Measurements from ENCODE around the gene RLN1.
"Not testable (repeated sequence)": the region's sequence is repeated elsewhere in the genome, so short reads cannot be mapped to it uniquely, and the experiment has no call there.

Gene RLN1

GRCh38 chr9:5321058-5321457 lies 18.6 kb downstream of the RLN1 start:
- no peaks in the 10 kb centered on the region for H3K9me3 ChIP-seq (ENCODE audit: control insufficient read depth, insufficient read depth, low read length)
- H3F3A ChIP-seq (ENCODE audit: control insufficient read depth, insufficient read depth), result no peaks in the 10 kb centered on the region
- no peak overlapping the region for H3K27ac ChIP-seq (ENCODE audit: low read depth, low read length)
- no peak for TF ChIP-seq EZH2phosphoT487 (IDR thresholded peaks at IDR 0.05; ENCODE audit: borderline replicate concordance, low read length)
- TF ChIP-seq CTCF (IDR thresholded peaks at IDR 0.05; ENCODE audit: low read depth, low read length, poor library complexity, severe bottlenecking), result no peak
- no peaks in the 10 kb centered on the region for H4K20me1 ChIP-seq (ENCODE audit: control insufficient read depth, insufficient read depth, low read depth, low read length)
- H3K4me2 ChIP-seq (ENCODE audit: low read length), result no peak overlapping the region
- no peaks in the 10 kb centered on the region for H3K36me3 ChIP-seq (ENCODE audit: control insufficient read depth, low read length)
- H3K27me3 ChIP-seq (ENCODE audit: control insufficient read depth, low read length), result no peaks in the 10 kb centered on the region
- H3K79me2 ChIP-seq (ENCODE audit: control insufficient read depth, low read length), result no peaks in the 10 kb centered on the region
- no peak overlapping the region for H3K4me3 ChIP-seq (ENCODE audit: low read length)
- no peaks in the 10 kb centered on the region for H3K4me1 ChIP-seq (ENCODE audit: control insufficient read depth, low read length)
- no peaks in the 10 kb centered on the region for H3K9me2 ChIP-seq (replicated peaks; ENCODE audit: control insufficient read depth, low read length)

GRCh38 chr9:5316406-5316805 lies 23.3 kb downstream of the RLN1 start:
- H3K27me3 ChIP-seq (ENCODE audit: control insufficient read depth, low read length); H3K27ac ChIP-seq (ENCODE audit: low read depth, low read length); H3K4me2 ChIP-seq (ENCODE audit: low read length); H4K20me1 ChIP-seq (ENCODE audit: control insufficient read depth, insufficient read depth, low read depth, low read length); H3K9me2 ChIP-seq (replicated peaks; ENCODE audit: control insufficient read depth, low read length); H3K4me1 ChIP-seq (ENCODE audit: control insufficient read depth, low read length); H3F3A ChIP-seq (ENCODE audit: control insufficient read depth, insufficient read depth); H3K4me3 ChIP-seq (ENCODE audit: low read length); H3K9me3 ChIP-seq (ENCODE audit: control insufficient read depth, insufficient read depth, low read length); H3K79me2 ChIP-seq (ENCODE audit: control insufficient read depth, low read length); H3K36me3 ChIP-seq (ENCODE audit: control insufficient read depth, low read length): not testable (repeated sequence)

GRCh38 chr9:5315187-5315923 lies 24.3 kb downstream of the RLN1 start:
- no peaks in the 10 kb centered on the region for H3K36me3 ChIP-seq (ENCODE audit: control insufficient read depth, low read length)
- no peaks in the 10 kb centered on the region for H4K20me1 ChIP-seq (ENCODE audit: control insufficient read depth, insufficient read depth, low read depth, low read length)
- no peaks in the 10 kb centered on the region for H3K4me1 ChIP-seq (ENCODE audit: control insufficient read depth, low read length)
- H3K4me3 ChIP-seq (ENCODE audit: low read length), result no peak overlapping the region
- no peaks in the 10 kb centered on the region for H3F3A ChIP-seq (ENCODE audit: control insufficient read depth, insufficient read depth)
- TF ChIP-seq EZH2phosphoT487 (IDR thresholded peaks at IDR 0.05; ENCODE audit: borderline replicate concordance, low read length), result no peak
- no peak for TF ChIP-seq CTCF (IDR thresholded peaks at IDR 0.05; ENCODE audit: low read depth, low read length, poor library complexity, severe bottlenecking)
- no peaks in the 10 kb centered on the region for H3K27me3 ChIP-seq (ENCODE audit: control insufficient read depth, low read length)
- H3K27ac ChIP-seq (ENCODE audit: low read depth, low read length), result no peak overlapping the region
- H3K9me3 ChIP-seq (ENCODE audit: control insufficient read depth, insufficient read depth, low read length), result no peaks in the 10 kb centered on the region
- no peaks in the 10 kb centered on the region for H3K79me2 ChIP-seq (ENCODE audit: control insufficient read depth, low read length)
- H3K9me2 ChIP-seq (replicated peaks; ENCODE audit: control insufficient read depth, low read length), result no peaks in the 10 kb centered on the region
- H3K4me2 ChIP-seq (ENCODE audit: low read length), result no peak overlapping the region

- no peak overlapping the region for H3K4me2 ChIP-seq (ENCODE audit: low read length)
- no peaks in the 10 kb centered on the region for H3F3A ChIP-seq (ENCODE audit: control insufficient read depth, insufficient read depth)
- H3K9me3 ChIP-seq (ENCODE audit: control insufficient read depth, insufficient read depth, low read length), result no peaks in the 10 kb centered on the region
- H3K27ac ChIP-seq (ENCODE audit: low read depth, low read length), result no peak overlapping the region
- no peaks in the 10 kb centered on the region for H3K4me1 ChIP-seq (ENCODE audit: control insufficient read depth, low read length)
- no peaks in the 10 kb centered on the region for H4K20me1 ChIP-seq (ENCODE audit: control insufficient read depth, insufficient read depth, low read depth, low read length)
- no peak overlapping the region for H3K4me3 ChIP-seq (ENCODE audit: low read length)
- TF ChIP-seq CTCF (IDR thresholded peaks at IDR 0.05; ENCODE audit: low read depth, low read length, poor library complexity, severe bottlenecking), result no peak
- TF ChIP-seq EZH2phosphoT487 (IDR thresholded peaks at IDR 0.05; ENCODE audit: borderline replicate concordance, low read length), result no peak
- H3K79me2 ChIP-seq (ENCODE audit: control insufficient read depth, low read length), result no peaks in the 10 kb centered on the region
- no peaks in the 10 kb centered on the region for H3K27me3 ChIP-seq (ENCODE audit: control insufficient read depth, low read length)
- no peaks in the 10 kb centered on the region for H3K9me2 ChIP-seq (replicated peaks; ENCODE audit: control insufficient read depth, low read length)
- no peaks in the 10 kb centered on the region for H3K36me3 ChIP-seq (ENCODE audit: control insufficient read depth, low read length)
Observed at GRCh38 chr9:5310851-5311250, 28.8 kb downstream of the RLN1 start.

Measured in DOHH2 (cell line).